ENCODE measurements around the gene GPR135.
"Not testable (repeated sequence)": the region's sequence is repeated elsewhere in the genome, so short reads cannot be mapped to it uniquely, and the experiment has no call there.

The GPR135 gene

DNA sequence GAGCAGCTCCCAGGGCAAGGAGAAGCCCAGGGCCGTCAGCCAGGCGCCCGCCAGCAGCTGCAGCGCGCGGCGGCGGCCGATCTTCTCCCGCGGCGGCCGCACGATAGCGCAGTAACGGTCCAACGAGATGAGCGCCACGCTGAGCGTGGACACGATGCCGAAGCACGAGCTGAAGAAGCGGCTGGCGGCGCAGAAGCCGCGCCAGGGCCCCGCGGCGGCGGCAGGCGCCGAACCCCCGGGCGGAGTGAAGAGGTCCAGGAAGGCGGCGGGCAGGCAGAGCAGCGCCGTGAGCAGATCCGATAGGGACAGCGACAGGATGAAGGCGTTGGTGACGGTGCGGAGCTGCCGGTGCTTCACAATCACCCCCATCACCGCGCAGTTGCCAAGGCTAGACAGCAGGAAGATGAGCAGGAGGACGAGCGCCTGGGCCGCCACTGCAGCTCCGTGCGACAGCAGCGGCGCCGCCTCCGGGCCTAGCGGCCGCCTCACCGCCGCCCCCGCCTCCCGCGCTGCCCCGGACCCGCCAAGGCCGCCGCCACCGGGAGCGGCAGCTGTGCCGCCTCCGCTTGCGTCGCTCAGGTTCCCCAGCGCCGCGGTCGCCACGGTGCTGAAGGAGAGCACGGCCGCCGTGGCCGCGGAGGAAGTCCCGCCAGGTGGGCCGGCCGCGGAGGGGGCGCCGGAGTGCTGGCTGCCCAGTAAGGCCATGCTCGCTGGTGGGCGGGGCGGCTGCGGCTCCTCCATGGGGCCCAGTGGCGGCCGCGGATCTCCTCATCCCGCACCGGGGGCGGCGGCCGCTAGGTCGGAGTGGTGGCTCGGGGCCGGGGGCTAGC, 479 bp downstream of the GPR135 start:
- Histone ChIP-seq H3K4me3 (ENCODE audit: low read depth in 1 of 2, low read length in 2 of 2) (peak overlapping the region; percentile 62 to 88), H3K9me3 (ENCODE audit: low read length) (no peaks in the 10 kb centered on the region), H3K27me3 (ENCODE audit: control insufficient read depth in 1 of 2, insufficient read depth in 2 of 2, low read length in 2 of 2) (no peaks in the 10 kb centered on the region), H3K9ac (ENCODE audit: low read length) (no peak overlapping the region), H3K27ac (ENCODE audit: low read depth, low read length) (peak overlapping the region; percentile 76), H3K36me3 (ENCODE audit: insufficient read depth, low read length) (no peaks in the 10 kb centered on the region), H3K4me1 (ENCODE audit: insufficient read depth, low read length) (peaks cover 10% of the 10 kb centered on the region)

DNA sequence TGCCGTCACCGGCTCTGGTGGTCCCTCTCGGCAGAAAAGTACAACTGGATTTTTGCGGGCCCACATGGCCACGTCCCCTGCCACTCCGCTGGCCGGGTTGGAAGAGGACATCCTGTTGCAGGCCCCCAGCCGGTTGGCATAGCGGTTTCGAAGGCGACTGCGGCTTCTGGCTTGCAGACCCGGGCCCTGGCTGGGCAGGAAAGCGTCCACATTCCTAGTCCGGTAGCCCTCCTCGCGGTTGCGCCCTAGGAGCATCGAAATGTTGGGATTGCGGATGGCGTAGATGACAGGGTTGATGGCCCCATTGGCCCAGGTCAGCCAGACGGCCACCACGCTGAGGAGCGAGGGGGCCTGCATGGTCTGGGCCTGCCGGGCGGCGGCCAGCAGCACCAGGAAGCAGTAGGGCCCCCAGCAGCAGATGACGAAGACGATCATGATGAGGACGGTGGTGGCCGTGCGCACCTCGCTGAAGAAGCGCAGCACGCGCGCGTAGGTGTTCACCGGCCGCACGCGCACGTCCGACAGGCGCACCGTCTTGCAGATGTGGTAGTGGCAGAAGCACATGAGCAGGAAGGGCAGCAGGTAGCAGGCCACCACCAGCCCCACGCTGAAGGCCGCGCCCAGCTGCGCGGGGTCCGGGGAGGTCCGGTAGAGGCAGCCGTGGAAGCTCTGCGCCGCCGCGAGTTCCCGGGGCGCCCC, 1.2 kb downstream of the GPR135 start:
- peak overlapping the region; percentile 76 for H3K27ac ChIP-seq (ENCODE audit: low read depth, low read length)
- peak overlapping the region; percentile 62 to 88 for H3K4me3 ChIP-seq (ENCODE audit: low read depth in 1 of 2, low read length in 2 of 2)
- no peaks in the 10 kb centered on the region for H3K36me3 ChIP-seq (ENCODE audit: insufficient read depth, low read length)
- no peaks in the 10 kb centered on the region for H3K9me3 ChIP-seq (ENCODE audit: low read length)
- no peaks in the 10 kb centered on the region for H3K27me3 ChIP-seq (ENCODE audit: control insufficient read depth in 1 of 2, insufficient read depth in 2 of 2, low read length in 2 of 2)
- no peak overlapping the region for H3K9ac ChIP-seq (ENCODE audit: low read length)
- peaks cover 10% of the 10 kb centered on the region for H3K4me1 ChIP-seq (ENCODE audit: insufficient read depth, low read length)

DNA sequence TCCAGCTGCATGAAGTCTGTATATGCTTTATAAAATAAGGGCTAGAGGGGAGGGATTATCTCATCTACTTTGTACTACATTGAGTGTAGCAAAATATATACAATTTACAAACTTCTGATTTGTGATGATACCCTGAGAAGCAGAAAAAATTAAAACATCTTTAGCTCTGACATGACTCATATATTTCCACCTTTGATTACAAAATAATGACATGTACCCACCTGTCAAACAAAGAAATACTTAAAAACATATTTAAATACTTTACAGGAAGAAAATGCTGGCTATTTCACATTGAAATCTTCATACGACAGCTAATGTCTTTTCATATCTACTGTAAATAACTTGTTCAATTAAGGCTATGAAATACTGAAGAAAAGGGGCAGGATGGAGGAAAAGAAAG, 3.3 kb downstream of the GPR135 start:
- Histone ChIP-seq H3K36me3 (ENCODE audit: insufficient read depth, low read length) (no peaks in the 10 kb centered on the region), H3K9me3 (ENCODE audit: low read length) (no peaks in the 10 kb centered on the region), H3K27ac (ENCODE audit: low read depth, low read length) (no peak overlapping the region), H3K27me3 (ENCODE audit: control insufficient read depth in 1 of 2, insufficient read depth in 2 of 2, low read length in 2 of 2) (no peaks in the 10 kb centered on the region), H3K9ac (ENCODE audit: low read length) (no peak overlapping the region), H3K4me1 (ENCODE audit: insufficient read depth, low read length) (peaks cover 10% of the 10 kb centered on the region), H3K4me3 (ENCODE audit: low read depth in 1 of 2, low read length in 2 of 2) (no peak overlapping the region)

DNA sequence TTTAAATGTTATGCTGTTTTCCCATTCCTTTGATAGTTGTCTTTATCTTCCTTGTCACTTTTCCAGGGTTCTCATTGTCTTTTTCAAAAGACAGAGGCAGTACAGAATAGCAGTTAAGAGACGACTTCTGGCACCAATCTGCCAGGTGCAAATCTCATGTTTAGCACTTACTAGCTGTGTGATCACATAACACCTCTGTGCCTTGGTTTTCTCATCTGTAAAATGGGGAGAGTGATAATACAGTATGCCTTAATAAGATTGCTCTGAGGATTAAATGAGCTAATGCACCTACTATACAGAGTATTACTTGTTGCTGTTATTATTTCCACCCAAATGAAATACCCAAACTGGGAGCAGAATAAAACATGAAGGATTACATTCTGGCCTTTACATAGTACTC, 4.8 kb downstream of the GPR135 start:
- Histone ChIP-seq H3K4me1 (ENCODE audit: insufficient read depth, low read length) (peaks cover 10% of the 10 kb centered on the region), H3K36me3 (ENCODE audit: insufficient read depth, low read length) (no peaks in the 10 kb centered on the region)

GRCh38 chr14:59458486-59458885, 6.7 kb downstream of the GPR135 start:
- H3K9me3 ChIP-seq (ENCODE audit: low read length), result no peaks in the 10 kb centered on the region
- no peak overlapping the region for H3K9ac ChIP-seq (ENCODE audit: low read length)
- no peaks in the 10 kb centered on the region for H3K27me3 ChIP-seq (ENCODE audit: control insufficient read depth in 1 of 2, insufficient read depth in 2 of 2, low read length in 2 of 2)
- no peak overlapping the region for H3K27ac ChIP-seq (ENCODE audit: low read depth, low read length)
- peaks cover 5% of the 10 kb centered on the region for H3K4me1 ChIP-seq (ENCODE audit: insufficient read depth, low read length)
- H3K36me3 ChIP-seq (ENCODE audit: insufficient read depth, low read length), result no peaks in the 10 kb centered on the region
- H3K4me3 ChIP-seq (ENCODE audit: low read depth in 1 of 2, low read length in 2 of 2), result no peak overlapping the region

More for the DNA sequence above, 4.8 kb downstream of the GPR135 start:
- Histone ChIP-seq H3K9ac (ENCODE audit: low read length) (no peak overlapping the region), H3K4me3 (ENCODE audit: low read depth in 1 of 2, low read length in 2 of 2) (no peak overlapping the region), H3K27ac (ENCODE audit: low read depth, low read length) (no peak overlapping the region), H3K27me3 (ENCODE audit: control insufficient read depth in 1 of 2, insufficient read depth in 2 of 2, low read length in 2 of 2) (no peaks in the 10 kb centered on the region), H3K9me3 (ENCODE audit: low read length) (no peaks in the 10 kb centered on the region)

DNA sequence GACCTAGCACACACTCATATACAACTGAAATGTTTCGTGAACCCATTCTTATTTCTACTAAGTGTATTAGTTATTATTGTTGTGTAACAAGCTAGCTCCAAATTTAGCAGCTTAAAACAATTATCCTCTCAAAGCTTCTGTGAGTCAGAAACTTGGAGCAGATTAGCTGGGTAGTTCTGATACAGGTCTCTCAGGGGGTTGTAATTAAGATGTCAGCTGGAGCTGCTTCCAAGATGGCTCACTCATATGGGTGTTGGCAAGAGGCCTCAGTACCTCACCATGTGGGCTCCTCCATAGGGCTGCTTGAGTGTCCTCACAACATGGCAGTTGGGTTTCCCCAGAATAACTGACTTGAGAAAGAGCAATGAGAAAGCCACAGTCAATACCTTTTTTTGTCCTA, 9.8 kb downstream of the GPR135 start:
- H3K36me3 ChIP-seq (ENCODE audit: insufficient read depth, low read length), result no peaks in the 10 kb centered on the region

GRCh38 chr14:59454139-59454538, 11.0 kb downstream of the GPR135 start:
- Histone ChIP-seq H3K36me3 (ENCODE audit: insufficient read depth, low read length) (no peaks in the 10 kb centered on the region), H3K27ac (ENCODE audit: low read depth, low read length) (no peak overlapping the region), H3K9ac (ENCODE audit: low read length) (no peak overlapping the region), H3K4me3 (ENCODE audit: low read depth in 1 of 2, low read length in 2 of 2) (no peak overlapping the region), H3K4me1 (ENCODE audit: insufficient read depth, low read length) (no peaks in the 10 kb centered on the region), H3K27me3 (ENCODE audit: control insufficient read depth in 1 of 2, insufficient read depth in 2 of 2, low read length in 2 of 2) (no peaks in the 10 kb centered on the region), H3K9me3 (ENCODE audit: low read length) (no peaks in the 10 kb centered on the region)

More for the DNA sequence above, 9.8 kb downstream of the GPR135 start:
- H3K9ac ChIP-seq (ENCODE audit: low read length), result no peak overlapping the region
- H3K27me3 ChIP-seq (ENCODE audit: control insufficient read depth in 1 of 2, insufficient read depth in 2 of 2, low read length in 2 of 2), result no peaks in the 10 kb centered on the region
- no peaks in the 10 kb centered on the region for H3K9me3 ChIP-seq (ENCODE audit: low read length)
- H3K27ac ChIP-seq (ENCODE audit: low read depth, low read length), result no peak overlapping the region
- H3K4me3 ChIP-seq (ENCODE audit: low read depth in 1 of 2, low read length in 2 of 2), result no peak overlapping the region
- no peaks in the 10 kb centered on the region for H3K4me1 ChIP-seq (ENCODE audit: insufficient read depth, low read length)

GRCh38 chr14:59451849-59452248, 13.3 kb downstream of the GPR135 start:
- no peak overlapping the region for H3K27ac ChIP-seq (ENCODE audit: low read depth, low read length)
- H3K27me3 ChIP-seq (ENCODE audit: control insufficient read depth in 1 of 2, insufficient read depth in 2 of 2, low read length in 2 of 2), result no peaks in the 10 kb centered on the region
- no peaks in the 10 kb centered on the region for H3K9me3 ChIP-seq (ENCODE audit: low read length)
- no peaks in the 10 kb centered on the region for H3K4me1 ChIP-seq (ENCODE audit: insufficient read depth, low read length)
- no peak overlapping the region for H3K4me3 ChIP-seq (ENCODE audit: low read depth in 1 of 2, low read length in 2 of 2)
- no peak overlapping the region for H3K9ac ChIP-seq (ENCODE audit: low read length)
- H3K36me3 ChIP-seq (ENCODE audit: insufficient read depth, low read length), result no peaks in the 10 kb centered on the region

- Histone ChIP-seq H3K27me3 (ENCODE audit: control insufficient read depth in 1 of 2, insufficient read depth in 2 of 2, low read length in 2 of 2) (no peaks in the 10 kb centered on the region), H3K9me3 (ENCODE audit: low read length) (no peaks in the 10 kb centered on the region), H3K9ac (ENCODE audit: low read length) (no peak overlapping the region), H3K27ac (ENCODE audit: low read depth, low read length) (no peak overlapping the region), H3K4me1 (ENCODE audit: insufficient read depth, low read length) (no peaks in the 10 kb centered on the region), H3K36me3 (ENCODE audit: insufficient read depth, low read length) (no peaks in the 10 kb centered on the region), H3K4me3 (ENCODE audit: low read depth in 1 of 2, low read length in 2 of 2) (no peak overlapping the region)
Measured at GRCh38 chr14:59450716-59451115, 14.5 kb downstream of the GPR135 start.

DNA sequence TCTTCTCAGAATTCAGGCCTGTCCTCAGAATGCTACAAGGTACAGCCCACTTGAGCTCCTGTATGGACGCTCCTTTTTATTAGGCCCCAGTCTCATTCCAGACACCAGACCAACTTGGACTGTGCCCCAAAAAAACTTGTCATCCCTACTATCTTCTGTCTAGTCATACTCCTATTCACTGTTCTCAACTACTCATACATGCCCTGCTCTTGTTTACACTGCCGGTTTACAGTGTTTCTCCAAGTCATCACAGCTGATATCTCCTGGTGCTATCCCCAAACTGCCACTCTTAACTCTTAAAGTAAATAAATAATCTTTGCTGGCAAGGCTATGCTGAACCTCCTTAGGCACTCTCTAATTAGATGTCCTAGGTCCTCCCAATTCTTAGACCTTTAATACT, 16.5 kb downstream of the GPR135 start:
- not testable (repeated sequence) for H3K36me3 ChIP-seq (ENCODE audit: insufficient read depth, low read length); H3K27ac ChIP-seq (ENCODE audit: low read depth, low read length); H3K4me3 ChIP-seq (ENCODE audit: low read depth in 1 of 2, low read length in 2 of 2); H3K9me3 ChIP-seq (ENCODE audit: low read length); H3K27me3 ChIP-seq (ENCODE audit: control insufficient read depth in 1 of 2, insufficient read depth in 2 of 2, low read length in 2 of 2); H3K9ac ChIP-seq (ENCODE audit: low read length); H3K4me1 ChIP-seq (ENCODE audit: insufficient read depth, low read length)

GRCh38 chr14:59439256-59439965, 25.8 kb downstream of the GPR135 start:
- Histone ChIP-seq H3K4me1 (ENCODE audit: insufficient read depth, low read length) (peaks cover 3% of the 10 kb centered on the region), H3K4me3 (ENCODE audit: low read depth in 1 of 2, low read length in 2 of 2) (no peak overlapping the region), H3K9ac (ENCODE audit: low read length) (no peak overlapping the region), H3K9me3 (ENCODE audit: low read length) (no peaks in the 10 kb centered on the region), H3K27ac (ENCODE audit: low read depth, low read length) (no peak overlapping the region), H3K27me3 (ENCODE audit: control insufficient read depth in 1 of 2, insufficient read depth in 2 of 2, low read length in 2 of 2) (no peaks in the 10 kb centered on the region), H3K36me3 (ENCODE audit: insufficient read depth, low read length) (no peaks in the 10 kb centered on the region)
